DOHH2 (cell line): Measurements from ENCODE around the gene RGCC.

Experiments
- H3F3A ChIP-seq: fragments of 200-600 bp; sonication (generic), shearing (Covaris generic); 2 replicates; pipeline ENCODE4 v1.6.0; 2016; ENCODE audit warnings: antibody characterized with exemption, mild to moderate bottlenecking; ENCODE audit not compliant: control insufficient read depth, insufficient read depth
- H3K27ac ChIP-seq: fragments of 200-600 bp; sonication (generic); 2 replicates; pipeline ENCODE4 v1.5.1; 2014; ENCODE audit warnings: low read depth, mild to moderate bottlenecking, low read length, moderate library complexity
- H3K27me3 ChIP-seq: fragments of 200-600 bp; sonication (generic); 2 replicates; pipeline ENCODE4 v1.6.1; 2014; ENCODE audit warnings: mild to moderate bottlenecking, low read length, mixed read lengths; ENCODE audit not compliant: control insufficient read depth
- H3K36me3 ChIP-seq: fragments of 200-600 bp; sonication (generic); 2 replicates; pipeline ENCODE4 v1.6.1; 2014; ENCODE audit warnings: mild to moderate bottlenecking, low read length, moderate library complexity, mixed read lengths; ENCODE audit not compliant: control insufficient read depth
- H3K4me1 ChIP-seq: fragments of 200-600 bp; sonication (generic); 2 replicates; pipeline ENCODE4 v1.6.1; 2014; ENCODE audit warnings: mild to moderate bottlenecking, low read length, mixed read lengths; ENCODE audit not compliant: control insufficient read depth
- H3K4me2 ChIP-seq: fragments of 200-600 bp; sonication (generic); 2 replicates; pipeline ENCODE4 v1.6.0; 2014; ENCODE audit warnings: mild to moderate bottlenecking, low read length, moderate library complexity
- H3K4me3 ChIP-seq: fragments of 200-600 bp; sonication (generic); 2 replicates; pipeline ENCODE4 v1.5.1; 2014; ENCODE audit warnings: mild to moderate bottlenecking, low read length, mixed read lengths
- H3K79me2 ChIP-seq: fragments of 200-600 bp; sonication (generic); 2 replicates; pipeline ENCODE4 v1.6.1; 2014; ENCODE audit warnings: mild to moderate bottlenecking, low read length, mixed read lengths; ENCODE audit not compliant: control insufficient read depth
- H3K9me2 ChIP-seq: fragments of 200-600 bp; sonication (generic); replicated peaks from 2 replicates; pipeline ENCODE4 v1.6.1; 2014; ENCODE audit warnings: mild to moderate bottlenecking, low read length, mixed read lengths; ENCODE audit not compliant: control insufficient read depth
- H3K9me3 ChIP-seq: fragments of 200-600 bp; sonication (generic); 2 replicates; pipeline ENCODE4 v1.6.1; 2014; ENCODE audit warnings: antibody characterized with exemption, low read length, mixed read lengths; ENCODE audit not compliant: control insufficient read depth, insufficient read depth
- H4K20me1 ChIP-seq: fragments of 200-600 bp; sonication (generic); 2 replicates; pipeline ENCODE4 v1.6.0; 2014; ENCODE audit warnings: low read depth, mild to moderate bottlenecking, antibody characterized with exemption, low read length, moderate library complexity; ENCODE audit not compliant: control insufficient read depth, insufficient read depth
- CTCF ChIP-seq: fragments of 200-600 bp; sonication (generic); IDR thresholded peaks from one replicate; pipeline ENCODE4 v1.5.1; 2014; ENCODE audit warnings: antibody characterized with exemption, mild to moderate bottlenecking, low read depth, low read length; ENCODE audit not compliant: poor library complexity, severe bottlenecking
- EZH2phosphoT487 ChIP-seq: fragments of 200-600 bp; sonication (generic); IDR thresholded peaks from 2 replicates; pipeline ENCODE4 v1.6.1; 2017; ENCODE audit warnings: borderline replicate concordance, mild to moderate bottlenecking, antibody characterized with exemption, low read length, moderate library complexity, mixed read lengths

Gene RGCC

DNA sequence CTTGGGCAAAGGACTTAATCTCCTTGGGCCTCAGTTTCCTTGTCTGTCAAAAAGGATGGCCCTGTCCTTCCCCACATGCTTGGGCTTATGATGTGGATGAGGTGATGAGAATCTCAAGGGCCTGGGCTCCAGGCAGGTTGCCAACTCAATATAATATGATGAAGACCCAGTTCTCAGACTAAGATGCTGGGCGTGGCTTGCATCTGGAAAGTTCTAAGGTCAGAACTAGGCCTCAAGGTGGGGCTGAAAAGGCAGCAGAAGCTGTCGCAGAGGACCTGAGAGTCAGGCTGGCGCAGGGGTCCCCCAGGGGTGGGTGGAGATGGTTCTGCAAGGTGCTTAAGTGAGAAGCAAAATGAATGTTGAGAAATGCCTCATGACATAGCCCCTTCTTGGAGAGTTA, 58.8 kb downstream of the RGCC start:
- Histone ChIP-seq H3K4me1 (peaks cover 10% of the 10 kb centered on the region), H4K20me1 (no peaks in the 10 kb centered on the region), H3K27ac (no peak overlapping the region), H3K79me2 (no peaks in the 10 kb centered on the region), H3K27me3 (no peaks in the 10 kb centered on the region), H3K36me3 (no peaks in the 10 kb centered on the region), H3K4me3 (no peak overlapping the region), H3F3A (peaks cover 4% of the 10 kb centered on the region; the same call in 1 of the 2 replicates), H3K9me2 (no peaks in the 10 kb centered on the region), H3K9me3 (no peaks in the 10 kb centered on the region), H3K4me2 (no peak overlapping the region)
- TF ChIP-seq CTCF, result no peak
- no peak for TF ChIP-seq EZH2phosphoT487

DNA sequence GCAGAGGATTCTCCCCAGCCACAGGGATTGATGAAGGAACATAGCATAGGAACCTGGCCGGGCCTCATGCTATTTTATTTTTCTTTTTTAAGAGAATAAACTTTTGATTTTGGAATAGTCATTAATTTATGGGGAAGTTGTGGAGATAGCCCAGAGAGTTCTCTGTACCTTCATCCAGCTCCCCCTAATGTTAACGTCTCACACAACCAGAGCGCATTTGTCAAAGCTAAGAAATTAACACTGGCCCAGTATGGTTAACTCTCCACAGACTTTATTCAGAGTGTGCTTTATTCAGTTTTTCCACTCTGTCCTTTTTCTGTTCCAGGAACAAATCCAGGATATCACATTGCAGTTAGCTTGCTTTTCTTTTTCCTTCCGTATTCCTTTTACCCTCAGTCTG, 59.4 kb downstream of the RGCC start:
- Histone ChIP-seq H3K9me2 (no peaks in the 10 kb centered on the region), H3K4me2 (no peak overlapping the region), H3F3A (0 out of 2 replicates have a peak, but pooled peaks cover 2% of the 10 kb centered on the region), H3K27ac (no peak overlapping the region), H4K20me1 (no peaks in the 10 kb centered on the region), H3K36me3 (no peaks in the 10 kb centered on the region), H3K27me3 (no peaks in the 10 kb centered on the region), H3K4me3 (no peak overlapping the region), H3K9me3 (no peaks in the 10 kb centered on the region), H3K4me1 (peaks cover 10% of the 10 kb centered on the region), H3K79me2 (no peaks in the 10 kb centered on the region)
- TF ChIP-seq EZH2phosphoT487 (no peak), CTCF (no peak)

- Histone ChIP-seq H3K4me1 (peaks cover 20% of the 10 kb centered on the region), H3K27ac (no peak overlapping the region), H3K4me3 (no peak overlapping the region), H3K9me2 (no peaks in the 10 kb centered on the region), H3K27me3 (no peaks in the 10 kb centered on the region), H3K9me3 (no peaks in the 10 kb centered on the region), H4K20me1 (no peaks in the 10 kb centered on the region), H3K4me2 (peak overlapping the region; percentile 12; the same call in 1 of the 2 replicates), H3K36me3 (no peaks in the 10 kb centered on the region), H3F3A (no peaks in the 10 kb centered on the region), H3K79me2 (no peaks in the 10 kb centered on the region)
- TF ChIP-seq CTCF (no peak), EZH2phosphoT487 (no peak)
Observed at GRCh38 chr13:41520016-41520659, 62.8 kb downstream of the RGCC start.
